Small intestine (tissue), 7 donors: Measurements from ENCODE around the gene CCDC87. TPM values are rescaled to one million over a fixed set of nuclear protein-coding genes. Genes with fewer than 3 reads are reported as not detected.

ENCODE experiments used
- DNase-seq, 2 donors: peaks; one replicate each; pipeline versions ENCODE4 v3.0.0 to v3.0.0-alpha.2; 2013
- FAIRE-seq: peaks from 2 replicates; lab custom pipeline; 2012; peaks lifted over from hg19 to GRCh38; lab: Jason Lieb, UNC
- H3K27ac ChIP-seq, 3 donors: one replicate each; pipeline ENCODE4 v1.5.1; 2013; ENCODE audit warnings: low read length in 2 of 3, mild to moderate bottlenecking in 2 of 3, control low read depth in 1 of 3, inconsistent platforms in 1 of 3, low read depth in 1 of 3, moderate library complexity in 1 of 3
- H3K27me3 ChIP-seq, 3 donors: one replicate each; pipeline ENCODE4 v1.6.1; 2013; ENCODE audit warnings: low read length in 3 of 3, inconsistent platforms in 1 of 3; ENCODE audit not compliant: control insufficient read depth in 3 of 3, insufficient read depth in 3 of 3
- H3K36me3 ChIP-seq, 3 donors: one replicate each; pipeline ENCODE4 v1.6.1; 2013; ENCODE audit warnings: low read length in 3 of 3, inconsistent platforms in 1 of 3, low read depth in 1 of 3, mild to moderate bottlenecking in 1 of 3, moderate library complexity in 1 of 3; ENCODE audit not compliant: control insufficient read depth in 3 of 3, insufficient read depth in 2 of 3
- H3K4me1 ChIP-seq, 3 donors: one replicate each; pipeline ENCODE4 v1.6.1; 2013; ENCODE audit warnings: low read length in 2 of 3, inconsistent platforms in 1 of 3, low read depth in 1 of 3, mild to moderate bottlenecking in 1 of 3, moderate library complexity in 1 of 3; ENCODE audit not compliant: control insufficient read depth in 3 of 3, insufficient read depth in 2 of 3
- H3K4me3 ChIP-seq, 3 donors: one replicate each; pipeline ENCODE4 v1.5.1; 2013; ENCODE audit warnings: low read length in 3 of 3, control low read depth in 1 of 3, inconsistent platforms in 1 of 3, low read depth in 1 of 3, mild to moderate bottlenecking in 1 of 3, moderate library complexity in 1 of 3
- H3K9me3 ChIP-seq, 2 donors: one replicate each; pipeline ENCODE4 v1.6.1; 2013; ENCODE audit warnings: low read depth in 1 of 2, low read length in 1 of 2; ENCODE audit not compliant: control insufficient read depth in 2 of 2, insufficient read depth in 1 of 2
- WGBS, 3 donors: extraction: QIAGEN DNeasy Blood & Tissue Kit; methylation state at CpG; one replicate each; pipeline ENCODE4 v1.1.7; 2013; 5-methylcytosine and 5-hydroxymethylcytosine counted together
- polyA plus RNA-seq, 4 donors: library from polyadenylated mRNA; stranded (reverse) in 3 of 4; unstranded in 1 of 4; fragments of 200-250 nt in 3 of 4; fragments of 120-200 nt in 1 of 4; gene quantifications; one replicate each; pipeline versions ENCODE4 v1.2.1 to v1.2.3, GENCODE V29; 2013
- donor health status: healthy with polysubstance abuse.
- donor health status: control.
- donor health status: control.
- donor health status: Bipolar disorder and iron deficiency.
- donor health status: healthy.

CCDC87 gene
- polyA plus RNA-seq, 4 donors = 0.09 to 0.22 (median 0.21) TPM; not detected in 1

DNA sequence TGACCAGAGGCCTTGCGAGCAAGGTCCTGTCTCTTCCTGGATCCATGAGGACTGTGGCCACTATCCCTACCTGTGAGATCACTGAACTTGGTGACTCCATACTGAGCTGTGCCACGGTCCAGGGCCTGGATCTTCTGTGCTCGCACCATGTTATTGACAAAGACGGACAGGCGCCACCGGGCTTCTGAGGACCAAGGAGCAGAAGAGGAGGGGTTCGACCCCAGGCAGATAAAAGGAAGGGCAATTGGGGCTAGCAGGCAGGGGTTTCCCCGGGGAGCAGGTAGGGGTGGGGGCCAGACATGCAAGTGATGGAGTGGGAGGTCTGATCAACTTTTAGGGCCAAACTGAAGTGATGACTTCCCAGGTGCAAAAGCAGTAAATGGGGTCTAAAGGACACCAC is 26.6 kb downstream of the CCDC87 start:
- DNase-seq (no peak), FAIRE-seq (no peak)
- H3K4me1 ChIP-seq = no peaks in the 10 kb centered on the region
- WGBS, 3 donors = 87 to 92% (median 91%) methylated on average over 8 of the region's 8 CpGs
- no peak overlapping the region for H3K4me3 ChIP-seq
- no peak overlapping the region for H3K27ac ChIP-seq
- no peaks in the 10 kb centered on the region for H3K9me3 ChIP-seq
- peaks cover 0 to 28% (median 0%) of the 10 kb centered on the region in 3 donors for H3K27me3 ChIP-seq
- H3K36me3 ChIP-seq = peaks cover 0 to 3% (median 0%) of the 10 kb centered on the region in 3 donors

DNA sequence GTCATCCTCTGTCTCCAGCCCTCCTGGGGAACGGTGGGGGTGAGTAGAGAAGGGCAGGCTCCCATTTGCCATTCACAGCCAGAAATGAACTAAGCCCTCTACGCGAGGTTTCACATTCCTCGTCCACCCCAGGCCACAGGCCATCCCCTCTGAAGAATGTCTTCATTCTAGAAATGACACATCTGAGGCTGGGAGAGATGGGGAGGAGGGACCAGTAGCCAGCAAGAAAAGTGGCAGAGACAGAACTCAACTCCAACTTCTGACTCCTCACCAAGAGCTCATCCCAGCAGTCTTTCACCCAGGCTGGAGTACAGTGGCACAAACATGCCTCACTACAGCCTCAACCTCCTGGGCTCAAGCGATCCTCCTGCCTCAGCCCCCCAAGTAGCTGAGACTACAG is 27.9 kb downstream of the CCDC87 start:
- Histone ChIP-seq H3K36me3 (peaks cover 0 to 3% (median 0%) of the 10 kb centered on the region in 3 donors), H3K4me1 (no peaks in the 10 kb centered on the region), H3K27ac (no peak overlapping the region), H3K4me3 (no peak overlapping the region), H3K27me3 (peaks cover 0 to 31% (median 0%) of the 10 kb centered on the region in 3 donors), H3K9me3 (no peaks in the 10 kb centered on the region)
- FAIRE-seq (no peak), DNase-seq (no peak)
- 87 to 94% (median 88%) methylated on average over 5 of the region's 5 CpGs for WGBS, 3 donors

DNA sequence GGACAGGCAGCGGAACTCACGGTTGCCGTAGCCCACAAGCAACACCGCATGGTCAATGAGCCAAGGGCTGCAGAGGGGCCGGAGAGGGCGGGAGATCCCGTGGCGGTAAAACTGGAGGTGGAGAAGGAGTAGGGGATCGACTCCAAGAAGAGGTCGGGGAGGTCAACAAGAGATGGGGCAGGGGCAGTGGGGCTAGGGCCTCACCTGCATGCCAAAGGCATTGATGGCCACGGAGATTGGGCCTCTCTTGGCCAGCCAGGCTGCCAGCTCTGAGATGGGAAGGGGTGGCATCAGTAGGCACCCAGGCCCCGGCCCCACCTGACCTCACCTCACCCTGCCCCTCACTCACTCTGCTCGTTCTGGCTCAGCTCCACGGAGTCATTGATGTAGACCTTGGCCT is 28.3 kb downstream of the CCDC87 start:
- no peak for DNase-seq
- Histone ChIP-seq H3K4me3 (no peak overlapping the region), H3K27me3 (peaks cover 0 to 34% (median 0%) of the 10 kb centered on the region in 3 donors), H3K27ac (no peak overlapping the region), H3K9me3 (no peaks in the 10 kb centered on the region), H3K36me3 (peaks cover 0 to 3% (median 0%) of the 10 kb centered on the region in 3 donors), H3K4me1 (no peaks in the 10 kb centered on the region)
- FAIRE-seq = no peak
- whole genome bisulfite sequencing, 3 donors = 87 to 91% (median 87%) methylated on average over 14 of the region's 14 CpGs

DNA sequence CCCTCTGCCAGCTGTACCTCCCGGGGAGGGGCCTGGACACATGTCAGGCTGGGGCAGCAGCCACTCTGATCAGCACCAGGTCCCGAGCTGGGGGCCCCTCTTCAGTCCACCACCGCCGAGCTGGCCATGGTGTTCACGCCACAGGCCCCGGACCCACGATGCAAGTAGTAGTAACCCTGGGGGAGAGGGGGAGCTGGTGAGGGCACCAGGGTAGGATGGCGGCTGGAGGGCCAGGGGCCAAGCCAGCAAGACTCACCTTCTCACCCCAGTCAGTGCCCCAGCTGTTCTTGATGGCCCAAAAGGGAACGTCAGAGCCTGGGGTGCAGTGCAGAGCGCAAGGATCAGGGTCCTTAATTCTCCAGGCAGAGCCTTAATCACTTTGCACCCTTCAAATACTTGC is 29.0 kb downstream of the CCDC87 start:
- peaks cover 0 to 3% (median 0%) of the 10 kb centered on the region in 3 donors for H3K36me3 ChIP-seq
- FAIRE-seq = no peak

DNA sequence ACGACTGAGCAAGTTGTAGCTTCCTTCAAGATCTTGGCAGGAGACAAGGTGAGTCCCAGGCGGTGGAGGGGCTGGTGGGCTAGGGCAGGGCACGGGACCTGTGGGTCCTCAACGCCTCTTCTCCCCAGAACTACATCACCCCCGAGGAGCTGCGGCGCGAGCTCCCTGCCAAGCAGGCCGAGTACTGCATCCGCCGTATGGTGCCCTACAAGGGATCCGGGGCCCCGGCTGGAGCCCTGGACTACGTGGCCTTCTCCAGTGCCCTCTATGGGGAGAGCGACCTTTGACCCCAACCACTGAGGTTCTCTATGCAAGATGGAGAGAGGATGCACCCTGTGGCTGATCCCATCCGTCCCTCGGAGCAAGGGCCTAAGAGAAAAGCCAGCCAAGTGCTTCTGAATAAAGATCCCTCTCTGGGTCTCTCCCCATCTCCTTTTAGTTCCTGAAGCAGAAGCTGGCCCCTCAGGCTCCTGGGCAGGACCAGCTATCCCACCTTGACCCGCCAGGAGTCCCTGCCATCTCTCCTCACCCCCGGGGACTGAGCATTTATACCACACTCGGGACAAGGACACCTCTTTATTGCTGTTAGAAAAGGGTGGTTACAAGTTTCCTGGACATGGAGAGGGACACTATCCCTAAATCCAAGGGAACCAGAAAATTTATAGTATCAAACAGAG is 29.8 kb downstream of the CCDC87 start:
- 87 to 90% (median 88%) methylated on average over 20 of the region's 20 CpGs for WGBS, 3 donors
- H3K27ac ChIP-seq = no peak overlapping the region
- FAIRE-seq (no peak), DNase-seq (no peak)
- no peak overlapping the region for H3K4me3 ChIP-seq
- H3K27me3 ChIP-seq = peaks cover 0 to 39% (median 0%) of the 10 kb centered on the region in 3 donors
- H3K4me1 ChIP-seq = peaks cover 0 to 6% (median 6%) of the 10 kb centered on the region in 3 donors
- H3K9me3 ChIP-seq = no peaks in the 10 kb centered on the region
- H3K36me3 ChIP-seq = peaks cover 0 to 3% (median 0%) of the 10 kb centered on the region in 3 donors

More for the DNA sequence above, 29.0 kb downstream of the CCDC87 start:
- peaks cover 0 to 35% (median 0%) of the 10 kb centered on the region in 3 donors for H3K27me3 ChIP-seq
- DNase-seq = no peak
- H3K4me1 ChIP-seq = peaks cover 0 to 5% (median 3%) of the 10 kb centered on the region in 3 donors
- 93 to 94% (median 94%) methylated on average over 10 of the region's 10 CpGs for WGBS, 3 donors
- no peak overlapping the region for H3K4me3 ChIP-seq
- H3K27ac ChIP-seq = no peak overlapping the region
- no peaks in the 10 kb centered on the region for H3K9me3 ChIP-seq

DNA sequence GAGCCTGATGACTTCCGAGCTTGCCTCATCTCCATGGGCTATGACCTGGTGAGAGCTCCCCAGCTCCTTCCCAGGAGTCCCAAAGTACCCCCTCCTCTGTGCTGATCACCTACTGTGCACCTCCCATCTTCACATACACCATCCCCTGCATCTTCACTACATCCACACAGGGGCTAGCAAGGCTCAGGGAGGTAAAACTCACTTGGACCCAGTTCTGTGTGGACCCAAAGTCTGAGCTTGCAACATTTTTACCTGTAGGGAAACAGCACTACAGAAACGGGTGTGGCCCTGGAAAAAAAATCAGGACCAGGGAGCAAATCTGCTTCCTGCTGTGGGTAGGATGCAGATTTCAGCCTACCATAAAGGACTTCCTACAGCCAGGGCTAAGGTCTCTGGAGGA is 30.6 kb downstream of the CCDC87 start:
- Histone ChIP-seq H3K36me3 (peaks cover 0 to 3% (median 0%) of the 10 kb centered on the region in 3 donors), H3K4me1 (peaks cover 0 to 6% (median 6%) of the 10 kb centered on the region in 3 donors), H3K27me3 (peaks cover 0 to 39% (median 6%) of the 10 kb centered on the region in 3 donors), H3K9me3 (no peaks in the 10 kb centered on the region), H3K27ac (no peak overlapping the region), H3K4me3 (no peak overlapping the region)
- 45 to 71% (median 50%) methylated on average over 2 of the region's 2 CpGs for WGBS, 3 donors
- DNase-seq (no peak), FAIRE-seq (no peak)

DNA sequence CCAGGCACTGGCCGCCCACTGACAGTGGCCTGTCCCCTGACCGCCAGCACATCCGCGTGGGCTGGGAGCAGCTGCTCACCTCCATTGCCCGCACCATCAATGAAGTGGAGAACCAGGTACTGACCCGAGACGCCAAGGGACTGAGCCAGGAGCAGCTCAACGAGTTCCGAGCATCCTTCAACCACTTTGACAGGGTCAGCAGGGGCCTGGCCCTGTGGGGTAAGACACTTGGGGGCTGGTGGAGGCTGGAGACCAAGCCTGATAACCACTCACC is 31.0 kb downstream of the CCDC87 start:
- Histone ChIP-seq H3K27ac (no peak overlapping the region), H3K4me3 (no peak overlapping the region), H3K36me3 (peaks cover 0 to 3% (median 0%) of the 10 kb centered on the region in 3 donors), H3K4me1 (peaks cover 0 to 6% (median 6%) of the 10 kb centered on the region in 3 donors), H3K9me3 (no peaks in the 10 kb centered on the region), H3K27me3 (peaks cover 0 to 37% (median 6%) of the 10 kb centered on the region in 3 donors)
- DNase-seq (no peak), FAIRE-seq (no peak)
- WGBS, 3 donors = 89 to 91% (median 89%) methylated on average over 8 to 9 of the region's 9 CpGs

DNA sequence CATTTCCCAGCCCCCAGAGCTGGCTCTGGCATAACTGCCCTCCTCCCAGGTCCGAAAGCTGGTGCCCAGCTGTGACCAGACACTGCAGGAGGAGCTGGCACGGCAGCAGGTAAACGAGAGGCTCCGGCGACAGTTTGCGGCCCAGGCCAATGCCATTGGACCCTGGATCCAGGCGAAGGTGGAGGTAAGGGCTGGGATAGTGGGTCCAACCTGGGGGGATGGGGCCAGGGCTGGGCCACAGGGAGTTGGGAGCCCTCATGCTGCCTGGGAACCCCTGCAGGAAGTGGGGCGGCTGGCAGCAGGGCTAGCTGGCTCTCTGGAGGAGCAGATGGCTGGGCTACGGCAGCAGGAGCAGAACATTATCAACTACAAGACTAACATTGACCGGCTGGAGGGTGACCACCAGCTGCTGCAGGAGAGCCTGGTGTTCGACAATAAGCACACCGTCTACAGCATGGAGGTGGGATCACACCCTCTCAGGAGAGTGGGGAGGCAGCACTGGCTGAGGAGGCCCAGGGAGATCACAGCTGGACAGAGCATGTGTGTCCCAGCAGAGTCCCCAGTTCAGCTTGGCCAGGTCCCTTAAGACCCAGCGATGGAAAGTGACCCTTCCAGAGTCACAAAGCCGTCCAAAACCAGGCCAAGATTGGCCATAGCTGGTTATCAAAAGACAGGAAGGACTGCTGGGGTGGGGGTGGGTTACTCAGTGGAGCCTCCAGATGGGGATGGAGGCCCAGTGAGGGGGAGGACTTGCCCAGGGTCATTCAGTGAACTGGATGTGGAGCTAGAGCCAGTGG is 31.5 kb downstream of the CCDC87 start:
- DNase-seq = no peak
- Histone ChIP-seq H3K36me3 (peaks cover 0 to 3% (median 0%) of the 10 kb centered on the region in 3 donors), H3K27ac (no peak overlapping the region), H3K4me1 (peaks cover 0 to 6% (median 6%) of the 10 kb centered on the region in 3 donors), H3K4me3 (no peak overlapping the region), H3K9me3 (no peaks in the 10 kb centered on the region), H3K27me3 (peaks cover 0 to 36% (median 6%) of the 10 kb centered on the region in 3 donors)
- 77 to 81% (median 78%) methylated on average over 14 of the region's 14 CpGs for WGBS, 3 donors
- FAIRE-seq = no peak
